HUES64 (cell line): ENCODE data around the gene SAMD3.

ENCODE experiments used
- H3K27ac ChIP-seq: 2 replicates; pipeline ENCODE4 v1.7.0; 2013; ENCODE audit warnings: low read depth, low read length, inconsistent platforms
- H3K27me3 ChIP-seq: 2 replicates; pipeline ENCODE4 v1.6.1; 2013; ENCODE audit warnings: mild to moderate bottlenecking, low read length; ENCODE audit not compliant: insufficient read depth
- H3K36me3 ChIP-seq: 2 replicates; pipeline ENCODE4 v1.6.1; 2013; ENCODE audit warnings: mild to moderate bottlenecking, low read length; ENCODE audit not compliant: insufficient read depth
- H3K4me1 ChIP-seq: 2 replicates; pipeline ENCODE4 v1.6.1; 2013; ENCODE audit warnings: mild to moderate bottlenecking, low read length, moderate library complexity; ENCODE audit not compliant: insufficient read depth
- H3K4me3 ChIP-seq: 2 replicates; pipeline ENCODE4 v1.5.1; 2013; ENCODE audit warnings: mild to moderate bottlenecking, low read length, moderate library complexity
- H3K9ac ChIP-seq: 2 replicates; pipeline ENCODE4 v1.6.1; 2013; ENCODE audit warnings: mild to moderate bottlenecking, low read depth, low read length
- H3K9me3 ChIP-seq: 2 replicates; pipeline ENCODE4 v1.6.1; 2013; ENCODE audit warnings: low read depth, low read length; ENCODE audit not compliant: insufficient read depth
- WGBS: fragments of 150-250, 120-280 bp; methylation state at CpG from one replicate; pipeline ENCODE4 v1.1.7; 2013; ENCODE audit warnings: missing lambda C conversion rate; 5-methylcytosine and 5-hydroxymethylcytosine counted together

Gene SAMD3

DNA sequence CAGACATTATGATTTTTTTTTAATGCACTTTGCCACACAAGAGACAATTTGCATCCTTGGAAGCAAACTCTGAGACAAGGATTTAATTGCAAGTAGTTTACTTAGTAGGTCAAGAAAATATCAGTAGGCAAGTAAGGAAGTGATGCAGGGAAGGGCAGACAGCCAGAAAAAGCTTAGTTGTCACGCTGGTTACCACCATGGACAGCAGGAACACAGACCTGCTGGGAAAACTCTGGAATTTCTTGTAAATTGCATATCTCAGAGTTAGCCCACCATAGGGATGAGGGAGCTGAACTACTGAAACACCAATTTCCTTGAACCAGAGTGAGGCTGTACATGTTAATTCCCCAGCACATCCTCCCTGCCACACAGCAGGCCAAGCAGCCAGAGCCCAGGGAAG, 111.7 kb downstream of the SAMD3 start:
- no peak overlapping the region for H3K27ac ChIP-seq
- H3K36me3 ChIP-seq: no peaks in the 10 kb centered on the region
- 90% methylated on average over 1 of the region's 1 CpG for WGBS
- H3K4me3 ChIP-seq: no peak overlapping the region
- H3K9ac ChIP-seq: no peak overlapping the region
- H3K27me3 ChIP-seq: no peaks in the 10 kb centered on the region
- H3K4me1 ChIP-seq: no peaks in the 10 kb centered on the region
- no peaks in the 10 kb centered on the region for H3K9me3 ChIP-seq

GRCh38 chr6:130107710-130108109, 115.0 kb downstream of the SAMD3 start:
- no peaks in the 10 kb centered on the region for H3K36me3 ChIP-seq
- H3K4me1 ChIP-seq: no peaks in the 10 kb centered on the region
- H3K27ac ChIP-seq: no peak overlapping the region
- no peaks in the 10 kb centered on the region for H3K27me3 ChIP-seq
- no peak overlapping the region for H3K9ac ChIP-seq
- H3K4me3 ChIP-seq: no peak overlapping the region
- WGBS: 80% methylated on average over 1 of the region's 1 CpG
- H3K9me3 ChIP-seq: no peaks in the 10 kb centered on the region

GRCh38 chr6:130105996-130106704, 116.6 kb downstream of the SAMD3 start:
- H3K4me1 ChIP-seq: no peaks in the 10 kb centered on the region
- H3K36me3 ChIP-seq: no peaks in the 10 kb centered on the region
- no peak overlapping the region for H3K9ac ChIP-seq
- H3K4me3 ChIP-seq: no peak overlapping the region
- WGBS: 98% methylated on average over 4 of the region's 4 CpGs
- H3K27me3 ChIP-seq: no peaks in the 10 kb centered on the region
- no peak overlapping the region for H3K27ac ChIP-seq
- H3K9me3 ChIP-seq: no peaks in the 10 kb centered on the region

- H3K4me3 ChIP-seq: no peak overlapping the region
- WGBS: 97% methylated on average over 3 of the region's 3 CpGs
- peaks cover 6% of the 10 kb centered on the region; the same call in 1 of the 2 replicates for H3K36me3 ChIP-seq
- no peak overlapping the region for H3K9ac ChIP-seq
- no peak overlapping the region for H3K27ac ChIP-seq
- no peaks in the 10 kb centered on the region for H3K27me3 ChIP-seq
- H3K9me3 ChIP-seq: no peaks in the 10 kb centered on the region
- H3K4me1 ChIP-seq: no peaks in the 10 kb centered on the region
Observed at GRCh38 chr6:130099119-130099518, 123.6 kb downstream of the SAMD3 start.

- 100% methylated on average over 4 of the region's 4 CpGs for WGBS
- Histone ChIP-seq H3K4me3 (no peak overlapping the region), H3K4me1 (no peaks in the 10 kb centered on the region), H3K9me3 (no peaks in the 10 kb centered on the region), H3K36me3 (peaks cover 7% of the 10 kb centered on the region; the same call in 1 of the 2 replicates), H3K27ac (no peak overlapping the region), H3K27me3 (no peaks in the 10 kb centered on the region), H3K9ac (no peak overlapping the region)
Observed at GRCh38 chr6:130098317-130098716, 124.4 kb downstream of the SAMD3 start.
